Measurements from ENCODE around the gene BRSK1. TPM values are rescaled to one million over a fixed set of nuclear protein-coding genes. Genes with fewer than 3 reads are reported as not detected.

Gene BRSK1
- total RNA-seq, 1 donor from 2014 or later = 5.9 TPM

GRCh38 chr19:55358493-55358892 is 74.7 kb downstream of the BRSK1 start:
- Mint-ChIP-seq H3K36me3 (ENCODE audit: low read depth) (no peaks in the 10 kb centered on the region), H3K27ac (no peak overlapping the region)
- DNase-seq = no peak

GRCh38 chr19:55358943-55359908 is 75.4 kb downstream of the BRSK1 start:
- intact Hi-C loops (cut with micrococcal nuclease) = no loop called here
- H3K4me1 Mint-ChIP-seq = no peaks in the 10 kb centered on the region
- no peak for DNase-seq
- no peak overlapping the region for H3K27ac Mint-ChIP-seq
- H3K27me3 Mint-ChIP-seq = peaks cover 22% of the 10 kb centered on the region
- H3K4me3 Mint-ChIP-seq = no peak overlapping the region
- no peaks in the 10 kb centered on the region for H3K9me3 Mint-ChIP-seq
- no peaks in the 10 kb centered on the region for H3K36me3 Mint-ChIP-seq (ENCODE audit: low read depth)

More at GRCh38 chr19:55358493-55358892, 74.7 kb downstream of the BRSK1 start:
- intact Hi-C loops (cut with micrococcal nuclease) = no loop called here
- no peaks in the 10 kb centered on the region for H3K9me3 Mint-ChIP-seq
- peaks cover 24% of the 10 kb centered on the region for H3K27me3 Mint-ChIP-seq
- no peak overlapping the region for H3K4me3 Mint-ChIP-seq
- peaks cover 3% of the 10 kb centered on the region for H3K4me1 Mint-ChIP-seq

- Mint-ChIP-seq H3K27ac (no peak overlapping the region), H3K27me3 (peaks cover 14% of the 10 kb centered on the region), H3K4me3 (no peak overlapping the region), H3K9me3 (no peaks in the 10 kb centered on the region), H3K4me1 (no peaks in the 10 kb centered on the region), H3K36me3 (ENCODE audit: low read depth) (no peaks in the 10 kb centered on the region)
- intact Hi-C loops (cut with micrococcal nuclease) = no loop called here
- DNase-seq = no peak
Measured at GRCh38 chr19:55360902-55361301, 77.1 kb downstream of the BRSK1 start.

Other genes starting within 250 kb of the BRSK1 start
- gene GP6, start 245.7 kb upstream of the BRSK1 start, total RNA-seq = 0.17 and 0.42 TPM in 2 replicates
- gene RDH13, start 220.8 kb upstream of the BRSK1 start, total RNA-seq = 21.7 and 23.2 TPM in 2 replicates
- 3.7 and 3.9 TPM in 2 replicates for gene EPS8L1, start 208.1 kb upstream of the BRSK1 start, total RNA-seq
- 103 and 104 TPM in 2 replicates for gene PPP1R12C, start 166.4 kb upstream of the BRSK1 start, total RNA-seq
- gene TNNT1, start 134.8 kb upstream of the BRSK1 start, total RNA-seq = 0.36 and 0.51 TPM in 2 replicates
- not detected in 2 replicates for gene TNNI3, start 126.3 kb upstream of the BRSK1 start, total RNA-seq
- not detected in 2 replicates for gene DNAAF3, start 117.4 kb upstream of the BRSK1 start, total RNA-seq
- gene SYT5, start 103.7 kb upstream of the BRSK1 start, total RNA-seq = not detected in 2 replicates
- gene PTPRH, start 74.5 kb upstream of the BRSK1 start, total RNA-seq = not detected in 2 replicates
- 6.8 and 7.7 TPM in 2 replicates for gene TMEM86B, start 55.2 kb upstream of the BRSK1 start, total RNA-seq
- 196 and 216 TPM in 2 replicates for gene PPP6R1, start 25.0 kb upstream of the BRSK1 start, total RNA-seq
- 63.9 and 68.3 TPM in 2 replicates for gene HSPBP1, start 3.9 kb upstream of the BRSK1 start, total RNA-seq
- 0.28 and 0.69 TPM in 2 replicates for gene TMEM150B, start 41.3 kb downstream of the BRSK1 start, total RNA-seq
- gene KMT5C, start 55.9 kb downstream of the BRSK1 start, total RNA-seq = 31.3 and 32.2 TPM in 2 replicates
- 0.26 TPM in 1 of 2 replicates, not detected in the other for gene COX6B2, start 70.7 kb downstream of the BRSK1 start, total RNA-seq
- gene GARIN5B, start 79.3 kb downstream of the BRSK1 start, total RNA-seq = not detected in 2 replicates
- gene IL11, start 86.5 kb downstream of the BRSK1 start, total RNA-seq = 0.21 TPM in 1 of 2 replicates, not detected in the other
- not detected in 2 replicates for gene TMEM190, start 92.8 kb downstream of the BRSK1 start, total RNA-seq
- gene TMEM238, start 100.3 kb downstream of the BRSK1 start, total RNA-seq = 9.7 and 11.3 TPM in 2 replicates
- 1,992 and 2,022 TPM in 2 replicates for gene RPL28, start 101.9 kb downstream of the BRSK1 start, total RNA-seq
- 227 and 248 TPM in 2 replicates for gene UBE2S, start 123.8 kb downstream of the BRSK1 start, total RNA-seq
- not detected in 2 replicates for gene SHISA7, start 159.3 kb downstream of the BRSK1 start, total RNA-seq
- gene ISOC2, start 177.6 kb downstream of the BRSK1 start, total RNA-seq = 34.2 and 35.2 TPM in 2 replicates
- gene C19orf85, start 180.8 kb downstream of the BRSK1 start, total RNA-seq = not detected in 2 replicates
- 8.8 and 10.0 TPM in 2 replicates for gene ZNF628, start 192.6 kb downstream of the BRSK1 start, total RNA-seq
- gene NAT14, start 201.2 kb downstream of the BRSK1 start, total RNA-seq = 21.7 and 23.4 TPM in 2 replicates
- gene SSC5D, start 204.4 kb downstream of the BRSK1 start, total RNA-seq = 0.19 and 0.21 TPM in 2 replicates